Measurements from ENCODE around the gene ASRGL1. TPM values are rescaled to one million over a fixed set of nuclear protein-coding genes. Genes with fewer than 3 reads are reported as not detected.
A peak's percentile ranks its signal among the peaks of the same experiment; 100 is the strongest.
"Not testable (repeated sequence)": the region's sequence is repeated elsewhere in the genome, so short reads cannot be mapped to it uniquely, and the experiment has no call there.

ASRGL1 gene
- total RNA-seq = 1 to 10 TPM; 3.1 to 4.5 (median 4.2) TPM

DNA sequence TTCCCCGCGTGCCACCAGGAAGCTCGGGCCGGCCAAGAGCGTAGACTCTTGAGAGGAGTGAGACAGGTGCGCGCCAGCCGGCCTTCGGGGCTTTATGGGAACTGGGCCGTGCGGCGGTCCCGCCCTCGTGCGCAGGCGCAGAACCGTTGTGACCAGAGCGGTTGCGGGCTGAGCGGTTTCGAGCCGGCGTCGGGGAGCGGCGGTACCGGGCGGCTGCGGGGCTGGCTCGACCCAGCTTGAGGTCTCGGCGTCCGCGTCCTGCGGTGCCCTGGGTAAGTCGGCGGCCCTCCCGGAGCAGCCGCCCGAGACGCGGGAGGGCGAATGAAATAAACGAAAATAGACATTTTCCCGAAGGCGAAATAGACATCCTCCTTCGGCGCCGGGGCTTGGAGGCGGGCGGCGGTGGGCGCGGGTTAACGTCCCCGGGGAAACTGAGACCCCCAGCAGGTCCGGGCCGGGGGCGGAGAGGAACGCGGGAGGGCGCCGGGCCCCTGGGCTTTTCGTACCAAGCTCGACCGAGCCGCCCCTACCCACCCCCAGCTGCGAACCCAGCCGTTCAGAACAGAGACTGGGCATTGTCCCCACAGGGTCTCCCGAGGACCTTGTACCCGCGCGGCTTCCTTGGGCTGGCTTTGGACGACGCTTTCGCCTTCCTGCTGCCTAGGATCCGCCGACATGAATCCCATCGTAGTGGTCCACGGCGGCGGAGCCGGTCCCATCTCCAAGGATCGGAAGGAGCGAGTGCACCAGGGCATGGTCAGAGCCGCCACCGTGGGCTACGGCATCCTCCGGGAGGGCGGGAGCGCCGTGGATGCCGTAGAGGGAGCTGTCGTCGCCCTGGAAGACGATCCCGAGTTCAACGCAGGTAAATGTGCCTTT, at the start of gene ASRGL1:
ASRGL1 (plus strand) TSS at position 146 of the 879 bp plus-strand sequence; CDS start at position 676, 530 bp downstream.
- DNase-seq = peak; percentile 70
- Mint-ChIP-seq H3K4me3 (peak within 1 kb of the TSS; percentile 82), H3K9me3 (no peaks in the 10 kb centered on the region), H3K27me3 (ENCODE audit: low read depth) (peaks cover 24% of the 10 kb centered on the region), H3K4me1 (ENCODE audit: low read depth) (peaks cover 11% of the 10 kb centered on the region), H3K36me3 (ENCODE audit: insufficient read depth) (no peaks in the 10 kb centered on the region)
- ATAC-seq = peak; percentile 87

DNA sequence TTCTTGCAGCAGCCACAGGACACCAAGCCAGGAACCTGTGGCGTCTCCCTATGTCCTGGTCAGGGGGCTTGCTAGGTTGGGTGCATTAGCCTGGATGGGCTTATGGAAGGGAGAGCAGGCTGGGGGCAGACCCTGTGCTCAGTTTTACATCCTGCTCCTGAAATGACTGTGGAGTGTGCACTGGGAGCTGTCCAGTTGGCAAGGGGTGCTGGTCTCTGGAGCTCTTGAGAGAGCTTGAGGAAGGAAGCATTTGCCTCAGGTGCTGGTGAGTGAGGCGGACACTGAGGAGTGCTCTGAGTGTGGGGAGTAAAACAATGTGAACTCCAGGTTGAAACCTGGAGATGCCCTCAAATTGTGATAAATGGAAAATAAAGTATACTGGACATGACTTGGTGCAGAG, 41.7 kb upstream of the ASRGL1 start:
- no peak for DNase-seq
- no peak overlapping the region for H3K4me3 Mint-ChIP-seq
- peaks cover 30% of the 10 kb centered on the region for H3K27me3 Mint-ChIP-seq (ENCODE audit: low read depth)

DNA sequence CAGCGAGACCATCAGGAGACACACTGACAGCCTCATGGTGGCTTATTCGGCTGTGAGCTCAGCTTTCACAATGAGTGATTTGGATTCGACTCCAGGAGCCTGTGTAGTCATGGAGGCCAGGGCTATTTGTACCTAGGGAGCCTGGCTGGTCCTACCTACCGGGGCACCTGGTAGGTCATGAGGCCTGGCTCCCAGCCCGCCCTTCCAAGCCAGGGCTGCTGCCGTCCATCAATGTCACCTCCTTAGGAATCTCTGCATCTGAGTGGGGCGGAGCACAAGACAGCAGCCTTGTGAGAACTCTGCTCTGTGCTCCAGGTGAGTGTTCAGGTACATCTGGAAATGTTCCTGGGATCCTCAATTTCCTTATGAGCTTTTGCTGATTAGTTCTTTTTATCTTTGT, 38.3 kb upstream of the ASRGL1 start, which contains the start of gene SCGB1D4:
SCGB1D4 (minus strand) TSS at position 101 of the 400 bp plus-strand sequence; CDS start at position 36, 65 bp downstream.
- H3K27me3 Mint-ChIP-seq (ENCODE audit: low read depth) = peaks cover 36% of the 10 kb centered on the region

More for the DNA sequence above, 41.7 kb upstream of the ASRGL1 start:
- no peaks in the 10 kb centered on the region for H3K4me1 Mint-ChIP-seq (ENCODE audit: low read depth)
- no peaks in the 10 kb centered on the region for H3K9me3 Mint-ChIP-seq
- no peak for ATAC-seq
- no peaks in the 10 kb centered on the region for H3K36me3 Mint-ChIP-seq (ENCODE audit: insufficient read depth)

DNA sequence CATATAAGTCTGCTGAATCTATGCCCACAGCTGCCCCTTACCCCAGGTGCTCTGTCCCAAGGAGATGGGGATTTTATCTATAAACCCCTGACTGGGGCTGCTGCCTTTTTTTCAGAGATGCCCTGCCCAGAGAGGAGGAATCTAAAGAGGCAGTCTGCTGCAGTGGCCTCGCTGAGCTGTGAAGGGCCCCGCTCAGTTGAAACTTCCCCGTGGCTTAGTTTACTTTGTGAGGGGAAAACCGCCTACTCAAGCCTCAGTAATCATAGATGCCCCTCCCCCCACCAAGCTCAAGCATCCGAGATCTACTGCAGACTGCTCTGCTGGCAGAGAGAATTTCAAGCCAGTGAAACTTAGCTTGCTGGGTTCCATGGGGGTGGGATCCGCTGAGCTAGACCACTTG, 31.0 kb upstream of the ASRGL1 start:
- Mint-ChIP-seq H3K4me1 (ENCODE audit: low read depth) (peaks cover 6% of the 10 kb centered on the region), H3K4me3 (no peak overlapping the region), H3K27me3 (ENCODE audit: low read depth) (peaks cover 41% of the 10 kb centered on the region), H3K9me3 (peaks cover 7% of the 10 kb centered on the region), H3K36me3 (ENCODE audit: insufficient read depth) (no peaks in the 10 kb centered on the region)
- no peak for DNase-seq
- no peak for ATAC-seq

More for the DNA sequence above, 38.3 kb upstream of the ASRGL1 start, which contains the start of gene SCGB1D4:
- Mint-ChIP-seq H3K4me3 (no peak within 1 kb of the TSS), H3K36me3 (ENCODE audit: insufficient read depth) (no peaks in the 10 kb centered on the region), H3K9me3 (no peaks in the 10 kb centered on the region), H3K4me1 (ENCODE audit: low read depth) (no peaks in the 10 kb centered on the region)
- DNase-seq (no peak), ATAC-seq (no peak)

DNA sequence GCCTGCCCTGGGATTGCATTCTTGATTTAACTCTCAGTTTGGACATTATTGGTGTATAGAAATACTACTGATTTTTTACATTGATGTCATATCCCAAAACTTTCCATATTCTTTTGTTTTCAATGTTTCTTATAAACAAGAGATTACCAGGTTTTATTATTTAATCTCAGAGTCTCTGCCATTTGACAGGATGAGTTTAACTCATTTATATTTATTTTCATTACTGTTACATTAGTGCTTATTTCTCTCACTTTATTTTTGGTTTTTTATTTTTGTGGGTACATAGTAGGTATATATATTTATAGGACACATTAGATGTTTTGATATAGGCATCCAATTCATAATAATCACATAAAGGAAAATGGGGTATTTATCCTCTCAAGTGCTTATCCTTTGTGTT, 29.3 kb upstream of the ASRGL1 start:
- H3K27me3 Mint-ChIP-seq (ENCODE audit: low read depth) = peaks cover 45% of the 10 kb centered on the region
- ATAC-seq = no peak
- H3K4me1 Mint-ChIP-seq (ENCODE audit: low read depth) = peaks cover 14% of the 10 kb centered on the region

DNA sequence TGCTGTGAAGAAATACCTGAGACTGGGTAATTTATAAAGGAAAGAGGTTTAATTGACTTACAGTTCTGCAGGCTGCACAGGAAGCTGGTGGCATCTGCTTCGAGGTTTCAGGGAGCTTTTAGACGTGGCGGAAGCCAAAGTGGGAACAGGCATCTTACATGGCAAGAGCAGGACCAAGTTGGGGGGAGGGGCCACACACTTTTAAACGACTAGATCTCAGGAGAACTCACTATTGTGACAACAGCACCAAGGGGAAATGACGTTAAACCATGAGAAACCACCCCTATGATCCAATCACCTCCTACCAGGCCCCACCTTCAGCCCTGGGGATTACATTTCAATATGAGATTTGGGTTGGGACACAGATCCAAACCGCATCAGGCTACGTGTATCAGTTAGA, 27.3 kb upstream of the ASRGL1 start:
- DNase-seq = no peak
- Mint-ChIP-seq H3K4me3 (no peak overlapping the region), H3K9me3 (peaks cover 7% of the 10 kb centered on the region), H3K27me3 (ENCODE audit: low read depth) (peaks cover 55% of the 10 kb centered on the region), H3K4me1 (ENCODE audit: low read depth) (peaks cover 14% of the 10 kb centered on the region), H3K36me3 (ENCODE audit: insufficient read depth) (no peaks in the 10 kb centered on the region)
- ATAC-seq = no peak

More for the DNA sequence above, 29.3 kb upstream of the ASRGL1 start:
- Mint-ChIP-seq H3K36me3 (ENCODE audit: insufficient read depth) (no peaks in the 10 kb centered on the region), H3K9me3 (peaks cover 7% of the 10 kb centered on the region), H3K4me3 (no peak overlapping the region)
- no peak for DNase-seq

DNA sequence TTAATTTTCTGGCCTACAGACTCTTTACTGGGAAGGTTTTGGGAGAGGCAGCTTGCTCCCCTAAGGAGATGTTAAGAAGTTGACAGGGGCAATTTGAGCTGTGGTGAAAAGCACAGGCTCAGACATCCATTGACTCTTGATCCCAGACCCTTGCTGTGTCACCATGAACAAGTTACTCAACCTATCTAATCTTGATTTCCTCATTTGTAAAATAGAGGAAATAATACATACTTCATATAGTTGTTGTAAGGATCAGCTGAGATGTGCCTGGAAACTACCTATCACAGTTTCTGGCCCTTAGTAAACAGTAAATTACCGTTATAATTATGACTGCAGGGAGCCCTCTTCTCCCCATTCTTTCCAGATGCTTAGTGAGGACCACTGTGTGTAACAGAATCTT, 21.8 kb upstream of the ASRGL1 start:
- Mint-ChIP-seq H3K9me3 (no peaks in the 10 kb centered on the region), H3K27me3 (ENCODE audit: low read depth) (peaks cover 43% of the 10 kb centered on the region), H3K36me3 (ENCODE audit: insufficient read depth) (no peaks in the 10 kb centered on the region), H3K4me1 (ENCODE audit: low read depth) (peaks cover 11% of the 10 kb centered on the region), H3K4me3 (no peak overlapping the region)
- no peak for DNase-seq
- ATAC-seq = no peak

DNA sequence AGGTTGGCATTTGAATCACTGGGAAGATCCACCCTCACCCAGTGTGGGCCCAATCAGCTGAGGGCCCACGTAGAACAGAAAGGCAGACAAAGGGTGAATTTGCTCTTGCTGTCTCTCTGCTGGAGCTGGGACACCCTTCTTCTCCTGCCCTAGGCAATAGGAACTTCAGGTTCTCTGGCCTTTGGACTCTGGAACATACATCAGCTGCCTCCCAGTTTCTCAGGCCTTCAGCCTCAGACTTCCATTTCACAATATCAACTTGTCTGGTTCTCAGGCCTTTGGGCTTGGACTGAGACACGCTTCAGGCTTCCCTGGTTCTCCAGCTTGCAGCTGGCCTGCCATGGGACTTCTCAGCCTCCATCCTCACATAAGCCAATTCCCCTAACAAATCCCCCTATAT, 14.7 kb upstream of the ASRGL1 start:
- Mint-ChIP-seq H3K9me3 (no peaks in the 10 kb centered on the region), H3K4me1 (ENCODE audit: low read depth) (no peaks in the 10 kb centered on the region), H3K36me3 (ENCODE audit: insufficient read depth) (no peaks in the 10 kb centered on the region), H3K4me3 (no peak overlapping the region), H3K27me3 (ENCODE audit: low read depth) (peaks cover 13% of the 10 kb centered on the region)
- ATAC-seq (no peak), DNase-seq (no peak)

DNA sequence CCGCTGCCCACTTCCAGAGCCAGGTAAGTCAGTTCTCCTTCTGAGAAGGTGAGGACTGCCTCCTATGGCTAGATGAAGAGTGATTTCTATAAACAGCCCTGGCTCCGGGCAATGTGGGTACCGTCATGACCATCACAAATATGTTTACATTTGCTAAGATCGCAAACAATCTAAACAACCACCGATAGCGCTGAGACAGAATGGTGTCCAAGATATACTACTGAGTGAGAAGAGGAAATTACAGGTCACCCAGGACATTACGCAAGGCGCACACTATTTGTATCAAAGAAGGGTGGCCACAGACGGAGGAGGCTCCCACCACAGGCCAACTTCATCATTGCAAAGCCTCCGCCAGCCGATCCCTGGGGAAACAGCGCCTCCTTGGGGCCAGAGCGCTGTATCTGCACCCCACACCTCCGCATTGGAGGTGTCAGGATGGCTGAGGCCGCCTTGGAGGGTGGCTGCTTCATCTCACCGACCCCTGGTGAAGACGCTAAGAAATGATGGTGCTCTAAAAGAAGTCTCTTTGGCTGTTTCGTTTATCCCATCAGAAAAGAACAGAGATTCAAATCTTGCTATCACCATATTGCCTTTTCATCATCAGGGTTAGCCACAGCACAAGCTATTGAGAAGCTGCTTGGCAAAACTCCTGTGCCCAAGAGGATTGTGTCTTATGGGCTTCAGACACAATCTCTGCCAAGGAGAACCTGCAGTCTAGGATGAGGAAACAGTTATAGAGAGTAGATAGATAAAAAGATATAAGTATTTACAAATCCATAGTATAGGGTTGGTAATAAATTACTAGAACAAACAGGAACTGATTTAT, 12.3 kb upstream of the ASRGL1 start:
- DNase-seq (peak; percentile 6), ATAC-seq (peak; percentile 76 to 93)
- H3K9me3 Mint-ChIP-seq = no peaks in the 10 kb centered on the region
- no peak overlapping the region for H3K4me3 Mint-ChIP-seq
- H3K27me3 Mint-ChIP-seq (ENCODE audit: low read depth) = peaks cover 9% of the 10 kb centered on the region
- H3K4me1 Mint-ChIP-seq (ENCODE audit: low read depth) = no peaks in the 10 kb centered on the region
- H3K36me3 Mint-ChIP-seq (ENCODE audit: insufficient read depth) = no peaks in the 10 kb centered on the region

DNA sequence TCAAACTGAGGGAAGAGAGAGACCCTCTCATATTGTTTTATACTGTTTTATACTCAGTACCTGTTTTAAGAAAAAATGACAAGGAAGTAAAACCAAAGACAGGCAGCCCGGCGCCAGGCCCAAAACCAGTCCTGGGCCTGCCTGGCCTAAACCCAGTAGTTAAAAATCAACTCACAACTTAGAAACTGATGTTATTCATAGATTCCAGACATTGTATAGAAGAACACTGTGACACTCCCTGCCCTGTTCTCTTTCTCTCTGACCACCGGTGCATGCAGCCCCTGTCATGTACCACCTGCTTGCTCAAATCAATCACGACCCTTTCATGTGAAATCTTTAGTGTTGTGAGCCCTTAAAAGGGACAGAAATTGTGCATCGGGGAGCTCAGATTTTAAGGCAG, 11.5 kb upstream of the ASRGL1 start:
- not testable (repeated sequence) for ATAC-seq; H3K4me3 Mint-ChIP-seq; H3K36me3 Mint-ChIP-seq (ENCODE audit: insufficient read depth); H3K9me3 Mint-ChIP-seq; DNase-seq; H3K4me1 Mint-ChIP-seq (ENCODE audit: low read depth); H3K27me3 Mint-ChIP-seq (ENCODE audit: low read depth)

DNA sequence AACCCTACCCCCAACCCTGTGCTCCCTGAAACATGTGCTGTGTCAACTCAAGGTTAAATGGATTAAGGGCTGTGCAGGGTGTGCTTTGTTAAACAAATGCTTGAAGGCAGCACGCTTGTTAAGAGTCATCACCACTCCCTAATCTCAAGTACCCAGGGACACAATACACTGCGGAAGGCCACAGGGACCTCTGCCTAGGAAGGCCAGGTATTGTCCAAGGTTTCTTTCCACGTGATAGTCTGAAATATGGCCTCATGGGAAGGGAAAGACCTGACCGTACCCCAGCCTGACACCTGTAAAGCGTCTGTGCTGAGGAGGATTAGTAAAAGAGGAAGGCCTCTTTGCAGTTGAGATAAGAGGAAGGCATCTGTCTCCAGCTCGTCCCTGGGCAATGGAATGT, 10.5 kb upstream of the ASRGL1 start:
- ATAC-seq; H3K4me1 Mint-ChIP-seq (ENCODE audit: low read depth); H3K4me3 Mint-ChIP-seq; DNase-seq; H3K36me3 Mint-ChIP-seq (ENCODE audit: insufficient read depth); H3K9me3 Mint-ChIP-seq: not testable (repeated sequence)
- peaks cover 14% of the 10 kb centered on the region for H3K27me3 Mint-ChIP-seq (ENCODE audit: low read depth)

DNA sequence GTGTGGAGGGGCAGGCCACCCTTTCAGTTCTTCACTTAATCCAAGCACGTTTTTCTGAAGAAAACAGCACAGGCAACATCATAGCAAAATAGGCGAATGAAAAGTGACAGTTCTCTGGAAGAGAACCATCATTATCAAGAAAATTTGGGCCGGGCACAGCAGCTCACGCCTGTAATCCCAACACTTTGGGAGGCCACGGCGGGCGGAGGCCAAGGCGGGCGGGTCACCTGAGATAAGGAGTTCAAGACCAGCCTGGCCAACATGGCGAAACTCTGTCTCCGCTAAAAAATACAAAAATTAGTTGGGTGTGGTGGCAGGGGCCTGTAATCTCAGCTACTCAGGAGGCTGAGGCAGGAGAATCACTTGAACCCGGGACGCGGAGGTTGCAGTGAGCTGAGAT, 9.7 kb upstream of the ASRGL1 start:
- not testable (repeated sequence) for H3K9me3 Mint-ChIP-seq; H3K4me1 Mint-ChIP-seq (ENCODE audit: low read depth); ATAC-seq; H3K4me3 Mint-ChIP-seq; H3K36me3 Mint-ChIP-seq (ENCODE audit: insufficient read depth); DNase-seq
- peaks cover 16% of the 10 kb centered on the region for H3K27me3 Mint-ChIP-seq (ENCODE audit: low read depth)

DNA sequence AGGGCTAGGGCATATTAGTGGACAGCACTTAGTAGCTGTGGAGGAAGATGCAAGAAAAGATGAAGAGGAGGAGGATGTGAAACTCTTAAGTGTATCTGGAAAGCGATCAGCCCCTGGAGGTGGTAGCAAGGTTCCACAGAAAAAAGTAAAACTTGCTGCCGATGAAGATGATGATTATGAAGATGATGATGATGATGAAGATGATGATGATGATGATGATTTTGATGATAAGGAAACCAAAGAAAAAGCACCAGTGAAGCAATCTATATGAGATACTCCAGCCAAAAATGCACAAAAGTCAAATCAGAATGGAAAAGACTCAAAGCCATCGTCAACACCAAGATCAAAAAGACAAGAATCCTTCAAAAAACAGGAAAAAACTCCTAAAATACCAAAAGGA, 6.0 kb upstream of the ASRGL1 start:
- ATAC-seq; H3K9me3 Mint-ChIP-seq; H3K36me3 Mint-ChIP-seq (ENCODE audit: insufficient read depth); DNase-seq; H3K4me1 Mint-ChIP-seq (ENCODE audit: low read depth); H3K4me3 Mint-ChIP-seq: not testable (repeated sequence)
- H3K27me3 Mint-ChIP-seq (ENCODE audit: low read depth) = peaks cover 31% of the 10 kb centered on the region

DNA sequence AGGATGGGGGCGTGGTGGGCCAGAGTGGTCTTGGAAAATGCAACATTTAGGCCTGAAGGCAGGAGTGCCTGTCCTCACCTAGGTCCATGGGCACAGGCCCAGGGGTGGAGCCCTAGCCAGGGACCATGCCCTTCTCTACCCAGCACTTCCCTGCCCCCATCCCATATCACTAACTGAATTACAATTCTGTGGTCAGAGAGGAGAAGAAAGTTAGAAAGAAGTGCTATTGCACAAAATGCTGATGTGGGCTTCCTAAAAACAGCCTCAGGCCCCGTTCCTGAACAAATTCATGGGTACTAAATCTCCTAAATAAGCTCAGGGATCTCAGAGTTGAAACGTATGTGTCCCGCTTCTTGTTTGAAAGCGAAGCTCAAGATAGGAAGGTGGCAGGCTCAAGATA, 3.5 kb upstream of the ASRGL1 start:
- DNase-seq (no peak), ATAC-seq (no peak)
- no peaks in the 10 kb centered on the region for H3K36me3 Mint-ChIP-seq (ENCODE audit: insufficient read depth)
- H3K4me3 Mint-ChIP-seq = no peak overlapping the region
- H3K9me3 Mint-ChIP-seq = no peaks in the 10 kb centered on the region
- H3K4me1 Mint-ChIP-seq (ENCODE audit: low read depth) = peaks cover 8% of the 10 kb centered on the region
- H3K27me3 Mint-ChIP-seq (ENCODE audit: low read depth) = peaks cover 36% of the 10 kb centered on the region

Data from activated T-cell treated with anti-CD3 and anti-CD28 coated beads, Interleukin-2, amount 50 U/mL, for 4 hours (primary cell).